Measurements from ENCODE around the gene LAMA3. TPM values are rescaled to one million over a fixed set of nuclear protein-coding genes. Genes with fewer than 3 reads are reported as not detected.

LAMA3 gene
- total RNA-seq, 1 experiment from 2014 or later = 8.1 TPM

DNA sequence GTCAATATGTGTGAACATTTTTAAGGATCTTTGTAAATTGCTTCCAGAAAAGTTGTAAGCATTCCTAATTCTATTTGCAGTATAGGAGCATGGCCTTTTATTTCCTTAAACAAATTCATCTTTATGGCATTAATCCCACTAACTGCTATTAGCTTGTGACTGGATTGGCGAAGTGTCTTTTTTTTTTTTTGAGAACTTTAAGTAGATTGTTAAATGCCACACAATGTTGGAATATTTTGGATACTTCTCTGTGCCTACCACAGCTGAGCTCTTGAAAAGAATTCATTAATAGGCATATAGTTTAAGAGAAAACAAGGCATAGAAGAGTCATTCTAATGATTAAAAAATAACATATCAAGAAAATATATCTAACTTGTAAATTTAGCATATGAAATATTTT is 129.7 kb downstream of the LAMA3 start:
- in situ Hi-C loops (cut with HindIII; ENCODE audit: low pct_unique_long_range_greater_than_20kb, low sequenced_read_pairs) (no loop called here), intact Hi-C loops (cut with micrococcal nuclease; ENCODE audit: unreplicated experiment) (no loop called here)
- ChIA-PET CTCF (no interaction called here), POLR2A (no interaction called here)
- H3K4me1 ChIP-seq (ENCODE audit: control insufficient read depth, insufficient read depth, low read length) = no peaks in the 10 kb centered on the region
- no peak overlapping the region for H3K4me3 ChIP-seq (ENCODE audit: low read depth in 2 of 2, low read length in 2 of 2)
- H3K9me3 ChIP-seq (ENCODE audit: control insufficient read depth, insufficient read depth, low read depth, low read length) = no peaks in the 10 kb centered on the region
- ATAC-seq (no peak), DNase-seq (ENCODE audit: low read depth, low spot score) (no peak)
- TF ChIP-seq POLR2AphosphoS5 (IDR thresholded peaks at IDR 0.05; ENCODE audit: low read depth, low read length) (no peak), REST (IDR thresholded peaks at IDR 0.05; ENCODE audit: insufficient read depth in 1 of 2, low read depth in 2 of 2, low read length in 1 of 2) (no peak), TCF7L2 (IDR thresholded peaks at IDR 0.05; ENCODE audit: low read depth, low read length) (no peak), SIN3A (IDR thresholded peaks at IDR 0.05; ENCODE audit: borderline replicate concordance, insufficient read depth, low read depth, low read length) (no peak)
- TF ChIP-seq, protein P1, sequence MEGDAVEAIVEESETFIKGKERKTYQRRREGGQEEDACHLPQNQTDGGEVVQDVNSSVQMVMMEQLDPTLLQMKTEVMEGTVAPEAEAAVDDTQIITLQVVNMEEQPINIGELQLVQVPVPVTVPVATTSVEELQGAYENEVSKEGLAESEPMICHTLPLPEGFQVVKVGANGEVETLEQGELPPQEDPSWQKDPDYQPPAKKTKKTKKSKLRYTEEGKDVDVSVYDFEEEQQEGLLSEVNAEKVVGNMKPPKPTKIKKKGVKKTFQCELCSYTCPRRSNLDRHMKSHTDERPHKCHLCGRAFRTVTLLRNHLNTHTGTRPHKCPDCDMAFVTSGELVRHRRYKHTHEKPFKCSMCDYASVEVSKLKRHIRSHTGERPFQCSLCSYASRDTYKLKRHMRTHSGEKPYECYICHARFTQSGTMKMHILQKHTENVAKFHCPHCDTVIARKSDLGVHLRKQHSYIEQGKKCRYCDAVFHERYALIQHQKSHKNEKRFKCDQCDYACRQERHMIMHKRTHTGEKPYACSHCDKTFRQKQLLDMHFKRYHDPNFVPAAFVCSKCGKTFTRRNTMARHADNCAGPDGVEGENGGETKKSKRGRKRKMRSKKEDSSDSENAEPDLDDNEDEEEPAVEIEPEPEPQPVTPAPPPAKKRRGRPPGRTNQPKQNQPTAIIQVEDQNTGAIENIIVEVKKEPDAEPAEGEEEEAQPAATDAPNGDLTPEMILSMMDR (IDR thresholded peaks at IDR 0.05) = no peak
- no peaks in the 10 kb centered on the region for H3K27me3 ChIP-seq (ENCODE audit: control insufficient read depth, insufficient read depth, low read length)
- BruUV-seq (replicated peaks) = no TSS peak
- H3K27ac ChIP-seq (ENCODE audit: low read length) = no peak overlapping the region
- H3K36me3 ChIP-seq (ENCODE audit: control insufficient read depth, insufficient read depth, low read length) = no peaks in the 10 kb centered on the region

- no TSS peak for BruUV-seq (replicated peaks)
- no peaks in the 10 kb centered on the region for H3K9me3 ChIP-seq (ENCODE audit: control insufficient read depth, insufficient read depth, low read depth, low read length)
- DNase-seq (ENCODE audit: low read depth, low spot score) = no peak
- CTCF ChIA-PET = no interaction called here
- intact Hi-C loops (cut with micrococcal nuclease; ENCODE audit: unreplicated experiment) (loop anchor here (5.0 kb wide), 2 partner anchors 95 to 295 kb away; no protein-coding TSS in a partner anchor), in situ Hi-C loops (cut with HindIII; ENCODE audit: low pct_unique_long_range_greater_than_20kb, low sequenced_read_pairs) (no loop called here)
- no peak overlapping the region for H3K4me3 ChIP-seq (ENCODE audit: low read depth in 2 of 2, low read length in 2 of 2)
- POLR2A ChIA-PET = no interaction called here
- H3K27ac ChIP-seq (ENCODE audit: low read length) = no peak overlapping the region
- no peaks in the 10 kb centered on the region for H3K36me3 ChIP-seq (ENCODE audit: control insufficient read depth, insufficient read depth, low read length)
- no peak for ATAC-seq
- no peaks in the 10 kb centered on the region for H3K4me1 ChIP-seq (ENCODE audit: control insufficient read depth, insufficient read depth, low read length)
- no peaks in the 10 kb centered on the region; the same call in 1 of the 2 replicates for H3K27me3 ChIP-seq (ENCODE audit: control insufficient read depth, insufficient read depth, low read length)
- TF ChIP-seq SIN3A (IDR thresholded peaks at IDR 0.05; ENCODE audit: borderline replicate concordance, insufficient read depth, low read depth, low read length) (no peak), POLR2AphosphoS5 (IDR thresholded peaks at IDR 0.05; ENCODE audit: low read depth, low read length) (no peak), REST (IDR thresholded peaks at IDR 0.05; ENCODE audit: insufficient read depth in 1 of 2, low read depth in 2 of 2, low read length in 1 of 2) (no peak), TCF7L2 (IDR thresholded peaks at IDR 0.05; ENCODE audit: low read depth, low read length) (no peak)
- TF ChIP-seq, protein P1 (IDR thresholded peaks at IDR 0.05) = no peak
These were observed 133.5 kb downstream of the LAMA3 start for GRCh38 chr18:23822590-23823385.

All from Panc1 (cell line).